ENCODE data around the gene AVPR2.
A peak's percentile ranks its signal among the peaks of the same experiment; 100 is the strongest.

The AVPR2 gene

DNA sequence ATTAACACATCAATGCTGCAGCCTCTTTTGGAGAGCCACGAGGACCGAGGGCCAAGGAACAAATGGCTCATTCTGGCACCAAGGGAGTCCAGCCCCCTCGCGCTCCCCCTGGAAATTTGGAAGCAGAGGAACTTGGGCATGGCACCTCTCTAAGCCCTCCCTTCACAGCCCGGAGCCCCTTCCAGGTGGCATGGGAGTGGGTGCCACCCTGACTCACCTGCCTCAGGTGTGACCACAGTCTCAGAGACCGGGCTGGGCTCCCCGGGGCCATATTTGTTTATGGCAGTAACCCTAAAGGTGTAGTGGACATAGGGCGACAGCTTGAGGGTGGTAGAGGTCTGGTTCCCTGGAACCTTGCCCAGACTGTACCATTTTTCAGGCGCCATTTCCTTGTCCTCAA, 37.3 kb upstream of the AVPR2 start:
- no peaks in the 10 kb centered on the region for H3K4me1 Mint-ChIP-seq
- DNase-seq (ENCODE audit: low spot score in 2 of 2) (no peak), ATAC-seq (ENCODE audit: low read depth) (no peak)
- H3K9me3 Mint-ChIP-seq, result no peaks in the 10 kb centered on the region
- peaks cover 5% of the 10 kb centered on the region for H3K36me3 Mint-ChIP-seq
- H3K27ac Mint-ChIP-seq, result no peak overlapping the region
- H3K27me3 Mint-ChIP-seq, result peaks cover 3% of the 10 kb centered on the region
- no peak overlapping the region for H3K4me3 Mint-ChIP-seq

DNA sequence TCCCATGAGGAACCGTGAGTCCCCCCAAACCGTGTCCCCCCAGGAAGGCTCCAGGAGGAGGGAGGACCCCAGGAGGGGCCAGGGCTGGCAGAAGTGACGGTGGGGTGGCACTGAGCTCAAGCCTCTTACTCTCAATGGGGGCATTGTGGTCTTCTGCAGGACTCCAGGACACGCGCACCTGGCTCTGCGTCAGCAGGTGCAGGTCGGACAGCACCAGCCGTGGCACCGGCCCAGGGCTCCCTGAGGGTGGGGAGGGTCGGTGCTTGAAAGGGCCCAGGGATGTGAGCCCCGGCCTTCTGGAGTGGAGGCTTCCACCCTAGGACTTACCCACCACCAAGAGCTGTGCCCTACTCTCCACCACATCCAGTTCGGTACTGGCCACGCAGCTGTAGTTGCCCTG, 36.8 kb upstream of the AVPR2 start:
- Mint-ChIP-seq H3K36me3 (peaks cover 6% of the 10 kb centered on the region), H3K27me3 (peaks cover 3% of the 10 kb centered on the region), H3K9me3 (no peaks in the 10 kb centered on the region), H3K4me1 (no peaks in the 10 kb centered on the region), H3K27ac (no peak overlapping the region), H3K4me3 (no peak overlapping the region)
- ATAC-seq (ENCODE audit: low read depth) (no peak), DNase-seq (ENCODE audit: low spot score in 2 of 2) (no peak)

DNA sequence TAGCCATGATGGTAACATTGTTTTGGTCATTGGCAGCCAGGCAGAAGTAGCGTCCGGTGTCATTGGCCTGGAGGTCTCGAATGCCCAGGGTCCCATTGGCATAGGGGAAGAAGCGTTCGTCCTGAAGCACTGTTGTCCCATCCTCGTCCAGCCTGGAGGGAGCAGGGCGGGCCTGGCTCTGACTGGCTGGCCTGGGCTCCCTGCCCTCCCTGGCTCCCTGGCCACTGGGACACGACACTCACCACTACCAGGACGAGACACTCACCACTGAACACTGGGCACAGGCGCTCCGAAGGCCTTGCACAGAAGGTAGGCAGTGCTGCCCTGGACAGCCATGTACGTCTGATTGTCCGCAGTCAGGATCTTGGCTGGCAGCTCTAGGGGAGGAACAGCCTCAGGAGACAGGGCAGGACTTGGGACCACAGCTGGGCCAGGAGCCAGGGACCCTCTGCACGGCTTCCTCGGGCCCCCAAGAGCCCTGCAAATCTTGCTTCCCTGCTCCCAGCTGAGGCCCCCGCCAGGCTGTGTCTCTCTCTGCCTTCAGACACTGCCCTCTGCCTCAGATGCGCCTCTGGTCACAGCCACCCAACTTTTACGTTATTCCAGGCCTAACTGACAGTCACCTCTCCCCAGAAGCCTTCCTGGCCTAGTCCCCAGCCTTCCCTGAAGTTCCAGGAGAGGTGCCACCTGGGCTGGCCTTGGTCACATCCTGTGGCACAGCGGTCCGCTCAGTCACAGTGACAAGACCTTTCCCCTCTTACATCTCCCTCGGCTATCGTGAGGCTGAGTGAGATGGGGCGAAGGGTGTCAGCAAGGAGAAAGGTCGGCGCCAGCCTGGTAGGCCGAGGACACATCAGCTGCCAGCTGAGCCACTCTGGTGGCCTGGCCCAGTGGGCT, 35.6 kb upstream of the AVPR2 start:
- no peak for ATAC-seq (ENCODE audit: low read depth)
- Mint-ChIP-seq H3K27me3 (peaks cover 5% of the 10 kb centered on the region), H3K27ac (no peak overlapping the region), H3K9me3 (no peaks in the 10 kb centered on the region), H3K4me3 (no peak overlapping the region), H3K4me1 (no peaks in the 10 kb centered on the region), H3K36me3 (peaks cover 8% of the 10 kb centered on the region)
- DNase-seq (ENCODE audit: low spot score in 2 of 2), result no peak

DNA sequence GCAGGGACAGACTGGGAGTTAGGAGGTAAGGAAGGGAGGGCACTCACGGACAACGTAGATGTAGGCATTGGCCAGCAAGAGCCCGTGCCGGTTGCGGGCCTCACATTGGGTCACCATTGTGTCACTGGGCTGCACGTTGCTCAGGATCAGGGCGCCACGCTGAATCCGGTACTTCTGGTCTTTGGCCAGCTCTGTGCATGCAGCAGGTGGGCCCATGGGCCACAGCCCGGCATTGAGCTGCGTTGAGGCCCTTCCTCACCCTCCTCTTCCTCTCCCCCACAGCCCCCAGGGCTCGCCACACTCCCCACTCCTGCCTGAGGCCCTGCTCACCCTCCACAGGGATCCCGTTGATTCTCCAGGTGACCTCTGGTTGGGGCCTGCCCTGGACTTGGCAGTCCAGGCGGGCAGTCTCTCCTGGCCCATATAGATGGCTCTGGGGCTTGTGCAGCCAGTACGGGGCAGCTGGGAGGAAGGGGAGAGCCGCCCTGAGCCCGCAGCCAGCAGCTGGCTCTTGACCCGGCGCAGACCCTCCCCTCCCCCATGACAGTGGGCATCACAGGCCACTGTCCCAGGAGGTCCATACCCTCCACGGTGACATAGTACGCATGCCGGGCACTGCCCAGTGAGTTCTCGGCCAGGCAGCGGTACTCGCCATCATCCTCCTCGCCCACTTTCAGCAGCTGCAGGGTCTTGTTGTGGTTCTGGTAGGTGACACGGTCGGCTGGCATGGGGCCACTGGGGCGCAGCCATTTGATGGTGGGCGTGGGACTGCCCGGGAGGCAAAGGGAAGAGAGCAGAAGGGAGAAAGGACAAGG, 34.8 kb upstream of the AVPR2 start:
- no peak overlapping the region for H3K4me3 Mint-ChIP-seq
- ATAC-seq (ENCODE audit: low read depth) (no peak), DNase-seq (ENCODE audit: low spot score in 2 of 2) (no peak)
- peaks cover 5% of the 10 kb centered on the region for H3K27me3 Mint-ChIP-seq
- peaks cover under 1% of the 10 kb centered on the region for H3K4me1 Mint-ChIP-seq
- peaks cover 8% of the 10 kb centered on the region for H3K36me3 Mint-ChIP-seq
- no peaks in the 10 kb centered on the region for H3K9me3 Mint-ChIP-seq
- no peak overlapping the region for H3K27ac Mint-ChIP-seq

DNA sequence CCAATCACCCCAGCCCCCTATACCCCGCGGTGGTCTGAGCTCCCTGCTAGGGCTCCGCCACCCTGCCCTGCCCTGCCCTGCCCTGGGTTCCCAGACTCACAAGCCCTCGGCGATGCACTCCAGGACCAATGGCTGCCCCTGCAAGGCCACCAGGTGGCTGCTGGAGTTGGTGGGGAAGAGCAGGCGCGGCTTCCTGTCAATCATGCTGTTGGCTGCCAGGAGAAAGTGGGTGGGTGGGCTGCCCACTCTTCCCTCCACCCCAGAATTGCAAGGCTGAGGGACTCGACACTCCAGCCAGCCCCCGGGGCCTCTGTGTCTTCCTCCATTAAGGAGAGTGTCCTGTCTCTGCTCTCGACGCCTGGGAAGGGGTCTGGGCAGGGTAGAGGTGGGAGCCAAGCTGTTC, 34.2 kb upstream of the AVPR2 start:
- H3K9me3 Mint-ChIP-seq, result no peaks in the 10 kb centered on the region
- no peak for ATAC-seq (ENCODE audit: low read depth)
- H3K27me3 Mint-ChIP-seq, result peaks cover 10% of the 10 kb centered on the region
- no peak overlapping the region for H3K27ac Mint-ChIP-seq
- no peak for DNase-seq (ENCODE audit: low spot score in 2 of 2)
- H3K4me3 Mint-ChIP-seq, result no peak overlapping the region
- H3K4me1 Mint-ChIP-seq, result peaks cover 2% of the 10 kb centered on the region
- peaks cover 13% of the 10 kb centered on the region for H3K36me3 Mint-ChIP-seq

DNA sequence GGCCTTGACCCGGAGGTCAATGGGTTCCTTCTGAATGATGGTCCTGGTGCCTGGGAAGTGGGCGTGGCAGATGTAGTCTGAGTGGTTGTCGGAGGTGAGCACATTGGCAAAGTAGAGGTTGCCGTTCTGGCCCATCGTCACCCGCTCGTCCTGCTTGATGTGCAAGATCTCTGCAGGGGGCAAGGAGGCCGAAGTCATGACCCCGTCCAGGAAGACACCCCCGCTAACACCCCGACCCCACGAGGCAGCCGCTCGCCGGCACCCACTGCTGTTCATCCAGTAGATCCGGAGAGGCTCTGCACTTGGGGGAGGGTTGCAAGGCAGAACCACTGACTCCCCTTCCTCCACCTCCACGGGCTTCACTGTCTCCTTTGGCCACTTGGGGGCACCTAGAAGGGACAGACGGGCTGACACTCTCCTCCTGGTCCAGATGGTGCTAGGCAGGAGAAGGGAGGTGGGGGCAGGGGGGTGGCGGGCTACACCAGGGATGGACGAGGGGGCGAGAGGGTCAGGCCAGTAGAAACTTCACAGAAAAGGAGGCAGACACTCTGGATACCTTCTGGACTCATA, 33.6 kb upstream of the AVPR2 start:
- H3K4me1 Mint-ChIP-seq, result peaks cover 2% of the 10 kb centered on the region
- peaks cover 10% of the 10 kb centered on the region for H3K36me3 Mint-ChIP-seq
- DNase-seq (ENCODE audit: low spot score in 2 of 2) (no peak), ATAC-seq (ENCODE audit: low read depth) (no peak)
- no peak overlapping the region for H3K4me3 Mint-ChIP-seq
- H3K27ac Mint-ChIP-seq, result no peak overlapping the region
- no peaks in the 10 kb centered on the region for H3K9me3 Mint-ChIP-seq
- H3K27me3 Mint-ChIP-seq, result peaks cover 10% of the 10 kb centered on the region

DNA sequence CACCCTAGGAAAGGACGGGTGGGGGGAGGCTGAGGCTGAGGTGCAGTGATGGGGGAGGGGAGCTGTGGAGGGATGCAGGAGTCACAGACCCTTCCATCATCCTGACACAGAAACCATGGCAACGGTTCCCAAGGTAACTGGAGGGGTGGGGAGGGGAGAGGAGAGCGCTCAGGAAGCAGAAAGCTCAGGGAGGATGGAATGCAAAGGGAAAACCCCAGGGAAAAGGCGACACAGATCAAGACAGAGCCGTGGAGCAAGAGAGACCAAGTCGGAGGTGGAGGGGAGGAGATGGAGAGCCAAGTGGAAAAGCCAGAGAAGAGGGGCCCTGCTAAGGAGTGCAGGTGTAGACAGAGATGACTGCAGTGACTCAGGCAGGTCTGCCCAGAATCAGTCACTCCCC, 33.0 kb upstream of the AVPR2 start:
- Mint-ChIP-seq H3K27ac (no peak overlapping the region), H3K4me3 (no peak overlapping the region), H3K27me3 (peaks cover 14% of the 10 kb centered on the region), H3K4me1 (peaks cover 6% of the 10 kb centered on the region), H3K9me3 (no peaks in the 10 kb centered on the region), H3K36me3 (peaks cover 10% of the 10 kb centered on the region)
- ATAC-seq (ENCODE audit: low read depth), result no peak
- no peak for DNase-seq (ENCODE audit: low spot score in 2 of 2)

DNA sequence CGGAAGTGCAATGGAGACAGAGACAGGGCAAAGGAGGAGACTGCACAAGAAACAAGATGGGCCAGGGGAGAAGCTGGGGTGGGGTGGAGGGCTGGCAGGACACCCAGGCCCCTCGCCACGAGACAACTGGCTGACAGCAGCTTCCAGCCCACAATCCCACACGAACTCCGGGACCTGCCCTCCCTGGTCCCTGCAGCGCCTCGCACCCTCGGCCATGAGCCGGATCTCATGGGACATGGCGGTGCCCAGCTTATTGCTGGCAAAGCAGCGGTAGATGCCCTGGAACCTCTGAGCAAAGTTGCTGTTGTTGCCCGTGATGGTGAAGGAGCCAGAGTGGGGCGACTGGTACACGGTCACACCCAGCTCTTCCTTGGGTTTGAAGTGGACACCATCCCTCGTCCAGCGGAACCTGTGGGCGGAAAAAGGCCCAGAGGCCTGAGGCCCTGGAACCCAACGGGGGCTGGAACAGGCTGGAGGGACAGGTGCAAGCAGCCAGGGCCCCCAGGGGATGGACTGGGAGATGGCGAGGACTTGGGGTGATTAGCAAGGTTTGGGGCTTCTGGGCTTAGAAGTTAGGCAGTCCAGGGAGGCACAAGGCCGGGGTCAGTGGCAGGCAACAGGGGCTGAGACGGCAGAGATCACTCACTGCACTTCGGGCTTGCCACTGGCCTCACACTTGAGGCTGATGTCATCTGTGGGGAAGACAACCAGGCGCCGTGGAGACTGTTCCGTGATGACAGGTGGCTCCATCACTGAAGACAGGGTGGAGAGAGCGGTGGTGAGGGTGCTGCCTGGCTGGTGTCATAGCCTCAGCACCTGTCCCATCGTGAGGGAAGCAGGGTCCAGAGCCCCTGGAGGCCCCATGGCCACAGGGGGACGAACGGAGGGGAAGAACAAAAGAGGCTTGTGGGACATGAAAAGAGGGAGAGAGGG, 32.3 kb upstream of the AVPR2 start:
- DNase-seq (ENCODE audit: low spot score in 2 of 2) (no peak), ATAC-seq (ENCODE audit: low read depth) (no peak)
- H3K4me3 Mint-ChIP-seq, result no peak overlapping the region
- peaks cover 10% of the 10 kb centered on the region for H3K36me3 Mint-ChIP-seq
- H3K9me3 Mint-ChIP-seq, result no peaks in the 10 kb centered on the region
- H3K27me3 Mint-ChIP-seq, result peaks cover 15% of the 10 kb centered on the region
- peaks cover 7% of the 10 kb centered on the region for H3K4me1 Mint-ChIP-seq
- H3K27ac Mint-ChIP-seq, result no peak overlapping the region

DNA sequence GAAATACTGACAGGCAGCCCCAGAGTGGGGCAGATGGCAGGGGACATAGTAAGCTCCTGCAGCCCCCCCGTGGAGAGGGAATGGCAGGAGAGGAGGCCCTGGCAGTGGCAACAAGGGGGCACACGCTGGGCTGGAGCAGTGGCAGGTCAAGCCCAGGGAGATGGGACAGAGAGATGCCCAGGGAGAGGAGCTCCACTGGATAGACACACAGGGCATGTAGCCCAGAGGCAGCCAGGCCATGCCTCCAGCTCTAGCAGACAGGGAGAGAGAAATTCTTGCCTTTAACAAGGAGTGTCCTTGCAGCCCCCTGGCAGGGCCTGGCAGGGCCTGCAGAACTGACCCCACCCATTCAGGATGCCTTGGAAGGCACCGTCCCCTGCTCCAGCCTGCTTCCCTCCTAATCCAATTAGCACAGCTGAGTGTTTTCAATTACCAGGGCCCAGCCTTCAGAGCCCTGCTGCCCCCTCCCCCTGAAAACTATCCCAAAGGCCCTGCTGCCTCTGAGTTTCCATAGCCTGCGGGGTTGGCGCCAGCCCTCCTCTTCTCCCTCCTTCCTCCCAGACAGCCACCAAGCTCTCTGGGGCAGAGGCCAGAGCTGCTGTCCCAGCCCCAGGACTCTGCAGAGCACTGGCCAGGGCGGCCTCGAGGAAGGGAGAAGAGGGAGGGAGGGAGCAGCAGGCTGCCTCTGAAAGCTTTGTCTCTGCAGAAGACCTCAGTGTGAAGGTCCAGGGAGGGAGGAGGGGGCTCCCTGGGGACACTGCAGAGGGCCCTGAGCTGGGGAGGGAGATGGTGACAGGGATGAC, 31.0 kb upstream of the AVPR2 start:
- Mint-ChIP-seq H3K27me3 (peaks cover 19% of the 10 kb centered on the region), H3K4me1 (peaks cover 11% of the 10 kb centered on the region), H3K4me3 (no peak overlapping the region), H3K27ac (no peak overlapping the region), H3K9me3 (no peaks in the 10 kb centered on the region), H3K36me3 (peaks cover 10% of the 10 kb centered on the region)
- no peak for DNase-seq (ENCODE audit: low spot score in 2 of 2)
- no peak for ATAC-seq (ENCODE audit: low read depth)

DNA sequence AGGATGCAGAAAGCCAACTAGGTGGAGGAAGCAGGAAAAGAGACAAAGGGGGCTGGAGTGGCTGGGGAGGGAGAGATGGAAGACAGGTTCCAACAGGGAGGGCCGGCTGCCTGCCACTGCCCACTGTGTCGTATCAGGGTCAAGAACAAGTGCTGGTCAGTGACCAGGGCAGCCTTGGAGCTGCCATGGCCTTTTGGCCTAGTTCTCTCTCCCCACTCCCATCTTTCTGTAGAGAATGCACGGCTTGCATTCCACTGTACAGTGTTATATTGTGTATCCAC, 30.4 kb upstream of the AVPR2 start:
- ATAC-seq (ENCODE audit: low read depth) (no peak), DNase-seq (ENCODE audit: low spot score in 2 of 2) (no peak)
- H3K4me1 Mint-ChIP-seq, result peaks cover 15% of the 10 kb centered on the region
- peaks cover 21% of the 10 kb centered on the region for H3K27me3 Mint-ChIP-seq
- H3K27ac Mint-ChIP-seq, result no peak overlapping the region
- H3K4me3 Mint-ChIP-seq, result no peak overlapping the region
- peaks cover 10% of the 10 kb centered on the region for H3K36me3 Mint-ChIP-seq
- H3K9me3 Mint-ChIP-seq, result no peaks in the 10 kb centered on the region

DNA sequence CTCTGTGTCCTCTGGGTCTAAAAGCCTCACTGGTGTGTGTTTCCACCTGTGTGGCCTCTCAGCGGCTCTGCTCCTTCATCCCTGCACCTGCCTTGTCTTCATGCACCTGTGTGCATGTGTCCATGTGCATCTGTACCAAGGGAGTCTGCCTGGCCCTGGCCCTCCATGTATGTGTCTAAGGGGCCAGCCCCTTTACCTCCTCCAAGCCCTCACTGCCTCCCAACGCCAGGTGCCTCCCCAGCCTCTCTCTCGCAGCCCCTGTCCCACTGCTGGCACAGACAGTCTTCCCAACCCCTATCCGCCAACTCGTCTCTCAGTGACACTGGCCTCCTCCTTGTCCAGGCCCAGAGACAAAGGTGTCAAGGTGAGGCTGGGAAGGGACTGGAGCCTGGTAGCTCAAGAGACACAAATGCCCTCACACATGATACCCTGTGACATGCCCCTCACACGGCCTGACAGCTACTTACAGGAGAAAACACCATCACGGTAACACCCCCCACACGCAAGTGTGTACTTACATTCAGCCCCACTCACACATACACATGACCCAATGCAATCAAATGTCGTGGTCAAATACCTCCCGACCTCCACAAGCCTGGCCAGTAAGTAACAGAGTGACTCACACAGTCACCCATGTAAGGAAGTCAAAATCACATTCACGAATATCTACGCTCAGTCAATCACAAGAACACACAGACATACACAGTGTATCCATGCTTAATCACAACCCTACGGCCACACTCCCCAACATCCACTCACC, 29.9 kb upstream of the AVPR2 start:
- ATAC-seq (ENCODE audit: low read depth) (no peak), DNase-seq (ENCODE audit: low spot score in 2 of 2) (no peak)
- Mint-ChIP-seq H3K36me3 (peaks cover 12% of the 10 kb centered on the region), H3K27ac (no peak overlapping the region), H3K9me3 (no peaks in the 10 kb centered on the region), H3K4me1 (peaks cover 17% of the 10 kb centered on the region), H3K4me3 (no peak overlapping the region), H3K27me3 (peaks cover 24% of the 10 kb centered on the region)

DNA sequence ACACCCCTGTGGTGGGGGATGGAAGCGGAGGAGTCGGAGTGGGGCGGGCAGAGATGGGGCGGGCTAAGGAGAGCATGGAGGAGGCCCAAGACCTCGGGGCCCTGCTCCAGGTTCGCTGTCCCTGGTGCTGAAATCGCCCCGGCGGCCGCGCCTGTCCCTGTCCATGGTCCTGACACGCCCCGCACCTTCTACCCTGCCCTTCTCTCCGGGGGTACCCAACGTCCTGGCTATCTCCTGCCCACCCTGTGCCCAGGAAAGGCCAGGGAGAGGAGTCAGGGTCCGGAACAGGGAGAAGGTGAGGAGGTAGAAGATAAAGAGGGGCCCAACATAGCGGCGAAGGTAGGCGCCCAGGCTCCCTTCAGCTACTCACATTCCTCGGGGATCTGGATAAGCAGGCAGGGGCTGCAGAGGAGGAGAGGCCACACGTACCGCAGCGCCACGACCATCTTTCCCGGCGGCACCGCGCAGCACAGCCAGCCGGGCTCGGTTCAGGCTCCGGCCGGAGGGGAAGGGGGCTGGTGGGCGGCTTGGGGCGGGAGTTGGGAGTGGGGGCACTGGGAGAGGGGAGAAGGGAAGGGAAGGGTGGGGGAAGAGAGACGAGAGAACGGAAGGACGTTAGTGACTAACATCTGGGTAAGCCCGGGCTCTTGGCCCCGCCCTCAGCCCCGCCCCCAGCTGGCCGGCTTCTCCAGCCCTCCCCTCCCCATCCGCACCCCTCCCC, 28.9 kb upstream of the AVPR2 start:
- Mint-ChIP-seq H3K27ac (no peak overlapping the region), H3K27me3 (peaks cover 24% of the 10 kb centered on the region), H3K36me3 (peaks cover 12% of the 10 kb centered on the region), H3K4me1 (peaks cover 17% of the 10 kb centered on the region), H3K4me3 (no peak overlapping the region), H3K9me3 (no peaks in the 10 kb centered on the region)
- ATAC-seq (ENCODE audit: low read depth), result peak; percentile 71
- peak; percentile 52 to 74 for DNase-seq (ENCODE audit: low spot score in 2 of 2)
